Stimulated activated CD4-positive, alpha-beta T cell treated with anti-CD3 and anti-CD28 coated beads, Interleukin-4, amount 100 ng/mL, for 1 hour (primary cell): ENCODE data around the gene PDCD1LG2.
A peak's percentile ranks its signal among the peaks of the same experiment; 100 is the strongest.
"Not testable (repeated sequence)": the region's sequence is repeated elsewhere in the genome, so short reads cannot be mapped to it uniquely, and the experiment has no call there.

ENCODE experiments used
- DNase-seq: peaks from one replicate; pipeline ENCODE4 v3.0.0-alpha.2; 2020

Gene PDCD1LG2

GRCh38 chr9:5494765-5495164, 15.6 kb upstream of the PDCD1LG2 start:
- not testable (repeated sequence) for DNase-seq

DNA sequence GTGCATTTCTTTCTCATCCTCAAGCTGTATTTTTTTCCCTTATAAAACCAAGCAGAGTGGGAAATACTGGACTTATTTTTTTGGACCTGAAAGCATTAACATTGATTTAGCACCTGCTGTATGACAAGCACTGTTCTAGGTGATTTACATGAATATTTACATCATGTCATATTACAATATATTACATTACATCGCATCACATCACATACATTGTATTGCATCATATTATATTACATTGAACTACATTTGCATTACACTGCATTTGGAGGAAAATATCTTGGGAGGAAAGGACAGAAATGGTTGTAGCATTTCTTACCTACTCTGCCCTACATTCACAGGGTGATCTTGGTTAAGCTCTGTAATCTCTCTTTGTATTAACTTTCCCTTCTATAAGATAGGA, 11.2 kb upstream of the PDCD1LG2 start:
- DNase-seq, result no peak

DNA sequence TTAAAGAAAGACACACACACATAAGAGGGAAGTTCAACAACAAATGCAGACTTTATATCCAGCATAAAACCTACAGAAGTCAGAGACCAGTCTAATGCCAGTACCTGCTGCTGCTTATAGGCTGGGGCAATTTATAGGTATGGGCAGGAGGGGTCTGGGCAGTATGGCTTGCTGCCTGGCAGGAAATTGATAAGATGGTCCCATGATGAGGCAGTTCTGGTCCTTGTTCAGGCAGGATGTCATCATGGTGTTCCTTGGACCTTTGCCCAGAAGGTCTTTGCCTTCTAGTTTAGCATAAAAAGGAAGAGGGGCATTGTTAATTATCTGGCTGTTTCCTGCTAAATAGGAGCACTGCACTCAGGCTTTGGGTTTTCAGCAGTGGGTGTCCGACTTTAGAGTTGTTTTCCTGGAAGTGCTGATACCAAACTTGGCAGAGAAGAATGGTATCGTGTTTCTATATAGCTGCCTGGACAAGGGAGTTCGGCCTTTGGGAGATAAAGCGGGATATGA, 10.4 kb upstream of the PDCD1LG2 start:
- no peak for DNase-seq

DNA sequence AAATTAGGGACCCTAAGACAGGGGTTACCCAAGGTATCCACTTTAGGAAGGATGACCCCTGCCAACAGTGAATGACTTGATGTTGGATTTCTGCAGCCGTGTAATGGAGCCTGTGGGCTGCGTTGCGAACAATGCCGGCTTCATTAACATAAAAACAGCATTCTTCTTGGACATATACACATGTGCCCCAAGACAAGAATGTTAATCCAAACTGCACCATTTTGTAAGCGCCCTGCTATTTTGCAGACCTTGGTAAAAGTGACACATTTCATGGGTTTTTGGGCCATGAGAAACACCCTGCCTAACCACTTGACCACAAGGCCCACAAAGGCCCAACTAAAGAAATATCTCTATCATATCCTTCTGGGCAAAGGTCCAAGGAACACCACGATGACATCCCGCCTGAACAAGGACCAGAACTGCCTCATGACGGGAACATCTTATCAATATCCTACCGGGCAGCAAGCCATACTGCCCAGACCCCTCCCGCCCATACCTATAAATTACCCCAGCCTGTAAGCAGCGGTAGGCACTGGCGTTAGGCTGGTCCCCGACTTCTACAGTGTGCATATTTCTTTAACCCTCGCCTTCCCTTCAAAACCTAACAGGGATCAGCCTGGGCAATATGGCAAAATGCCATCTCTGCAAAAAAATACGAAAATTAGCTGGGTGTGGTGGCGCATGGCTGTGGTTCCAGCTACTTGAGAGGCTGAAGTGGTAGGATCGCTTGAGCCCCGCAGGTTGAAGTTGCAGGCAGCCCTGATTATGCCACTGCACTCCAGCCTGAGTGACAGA, 9.7 kb upstream of the PDCD1LG2 start:
- no peak for DNase-seq

GRCh38 chr9:5502553-5502952, 7.8 kb upstream of the PDCD1LG2 start:
- DNase-seq, result no peak

- no peak for DNase-seq
Measured at GRCh38 chr9:5509573-5509972, 758 bp upstream of the PDCD1LG2 start.

DNA sequence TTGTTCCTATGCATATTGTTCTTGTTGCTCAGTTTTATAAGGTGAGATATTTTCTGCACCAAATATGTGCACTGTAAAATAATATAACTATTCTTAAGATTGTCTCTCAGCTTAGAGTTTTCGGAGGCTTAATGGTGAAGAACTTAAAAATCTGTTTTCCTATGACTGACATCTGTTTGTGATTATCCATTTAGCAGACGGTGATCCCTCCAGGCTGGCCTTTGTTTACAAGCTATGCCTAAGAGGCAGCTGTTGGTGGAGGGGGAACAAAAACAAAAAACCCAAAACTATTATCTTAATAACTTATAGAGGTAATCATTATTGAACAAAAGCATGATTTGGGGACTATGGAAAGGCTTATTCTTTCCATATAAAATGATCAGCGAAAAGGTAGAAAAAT, 658 bp downstream of the PDCD1LG2 start:
- no peak for DNase-seq

GRCh38 chr9:5511476-5511875, 1.1 kb downstream of the PDCD1LG2 start:
- DNase-seq, result no peak

- DNase-seq, result no peak
Measured at GRCh38 chr9:5511935-5512580, 1.7 kb downstream of the PDCD1LG2 start.

DNA sequence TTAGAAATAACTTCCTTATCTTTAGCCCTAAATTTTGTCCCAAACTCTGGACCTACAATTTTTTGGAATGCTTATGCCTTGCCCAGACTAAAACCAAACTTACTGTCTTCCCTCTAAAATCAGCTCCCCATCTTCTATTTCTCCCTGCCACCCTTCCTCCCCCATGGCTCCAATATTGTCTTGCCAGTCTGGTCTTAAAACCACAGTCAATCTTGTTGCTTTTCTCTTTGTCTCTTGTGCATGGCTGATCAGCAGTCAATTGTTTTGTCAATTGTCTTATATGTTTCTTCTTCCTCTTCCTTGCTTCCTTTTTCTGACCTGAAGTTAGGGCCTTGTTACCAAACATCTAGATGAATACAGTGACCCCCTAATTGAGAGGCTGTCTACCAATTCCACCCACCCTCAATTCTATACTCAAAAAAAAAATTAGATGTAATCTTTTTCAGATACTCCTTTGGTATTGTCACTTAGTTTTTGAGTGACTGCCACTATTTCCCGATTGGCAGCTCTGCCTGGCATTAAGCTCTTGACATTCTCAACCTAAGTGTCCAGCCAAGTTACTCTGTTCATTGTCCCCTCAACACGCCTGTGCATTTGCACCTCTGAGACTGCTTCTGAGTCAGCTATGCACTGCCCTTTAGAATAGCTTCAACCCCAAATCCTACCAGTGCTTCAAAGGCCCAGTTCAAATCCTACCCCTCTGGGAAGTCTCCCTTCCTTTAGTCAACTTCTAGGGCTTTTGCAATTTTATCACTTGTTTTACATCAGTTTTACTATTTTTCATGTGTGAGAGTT, 2.5 kb downstream of the PDCD1LG2 start:
- DNase-seq, result no peak

GRCh38 chr9:5513966-5514616, 3.8 kb downstream of the PDCD1LG2 start:
- DNase-seq, result no peak

DNA sequence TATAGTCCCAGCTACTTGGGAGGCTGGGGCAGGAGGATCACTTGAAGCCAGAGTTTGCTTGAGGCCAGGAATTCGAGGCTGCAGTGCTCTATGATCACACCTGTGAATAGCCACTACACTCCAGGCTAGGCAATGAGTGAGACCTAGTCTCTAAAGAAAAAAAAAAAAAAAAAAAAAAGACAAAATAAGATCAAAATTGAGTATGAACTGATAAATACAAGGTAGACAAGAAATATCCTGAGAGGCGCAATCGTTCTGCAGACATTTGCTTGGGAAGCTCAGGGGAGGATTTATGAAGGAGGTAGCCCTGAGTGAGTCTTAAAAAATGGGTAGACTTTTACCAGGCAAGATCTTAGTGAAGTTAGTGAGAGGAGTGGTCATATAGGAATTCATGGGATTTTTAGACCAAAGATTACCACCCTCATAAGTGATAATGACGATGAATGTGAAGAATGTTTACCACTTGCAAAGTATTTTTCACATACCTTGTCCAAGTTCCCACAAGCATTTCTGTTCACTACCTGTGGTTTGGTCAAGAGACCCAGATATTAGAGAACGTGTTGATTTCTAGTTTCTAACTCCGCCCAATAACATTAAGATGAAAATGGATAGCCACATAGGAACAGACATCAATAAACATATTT, 4.4 kb downstream of the PDCD1LG2 start:
- DNase-seq, result no peak

DNA sequence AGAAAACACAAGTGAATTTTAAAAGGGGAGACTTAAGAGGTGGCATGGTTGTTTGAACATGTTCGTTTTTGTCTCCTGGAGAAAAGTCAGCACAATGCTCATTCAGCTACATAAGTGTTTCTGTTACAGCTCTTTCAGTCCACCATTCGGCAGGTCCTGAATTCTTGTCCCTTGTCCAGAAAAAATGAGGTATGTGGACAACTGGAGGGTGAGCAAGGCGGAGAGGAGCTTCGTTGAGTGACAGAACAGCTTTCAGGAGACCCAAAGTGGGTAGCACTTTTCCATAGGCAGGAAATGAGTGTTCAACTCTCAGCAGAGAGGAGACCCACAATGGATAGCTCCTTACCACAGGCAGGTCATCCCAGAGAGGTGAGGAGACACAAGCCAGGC, 4.9 kb downstream of the PDCD1LG2 start:
- no peak for DNase-seq

DNA sequence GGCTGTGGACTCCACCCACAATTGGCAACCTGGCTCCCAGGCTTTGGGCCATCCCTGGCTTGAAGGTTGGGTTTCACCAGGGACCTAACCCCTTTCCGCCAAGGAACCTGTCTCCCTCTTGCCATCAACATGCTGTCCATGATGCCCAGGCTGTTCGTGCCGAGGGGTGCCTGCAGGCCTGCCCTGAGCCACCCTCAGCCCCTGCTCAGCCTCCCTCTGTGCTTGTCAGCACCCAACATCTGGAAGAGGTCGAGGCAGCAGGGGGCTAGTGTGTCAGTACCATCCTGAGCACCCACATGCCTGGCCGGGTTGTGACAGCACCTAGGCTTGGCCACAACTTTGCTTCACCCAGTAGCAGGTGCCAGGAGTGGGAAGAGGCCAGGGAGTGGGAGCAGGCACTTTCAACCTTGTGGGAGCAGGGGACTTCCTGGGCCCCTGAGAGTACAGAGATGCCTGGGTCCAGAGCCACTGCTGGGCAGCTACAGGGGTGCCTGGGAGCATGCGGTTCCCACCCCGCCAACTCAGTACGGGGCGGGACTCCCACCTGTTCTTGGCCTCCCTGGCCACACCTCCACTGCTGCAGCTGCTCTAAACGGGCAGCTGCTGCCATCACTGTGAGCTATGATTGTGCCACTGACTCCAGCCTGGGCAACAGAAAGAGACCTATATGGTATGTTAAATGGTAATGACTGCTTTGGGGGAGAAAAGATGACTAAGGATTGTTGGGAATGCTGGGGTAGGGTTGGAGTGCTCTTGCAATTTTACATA, 6.3 kb downstream of the PDCD1LG2 start:
- no peak for DNase-seq

- DNase-seq, result no peak
Measured at GRCh38 chr9:5518171-5518936, 8.0 kb downstream of the PDCD1LG2 start.

DNA sequence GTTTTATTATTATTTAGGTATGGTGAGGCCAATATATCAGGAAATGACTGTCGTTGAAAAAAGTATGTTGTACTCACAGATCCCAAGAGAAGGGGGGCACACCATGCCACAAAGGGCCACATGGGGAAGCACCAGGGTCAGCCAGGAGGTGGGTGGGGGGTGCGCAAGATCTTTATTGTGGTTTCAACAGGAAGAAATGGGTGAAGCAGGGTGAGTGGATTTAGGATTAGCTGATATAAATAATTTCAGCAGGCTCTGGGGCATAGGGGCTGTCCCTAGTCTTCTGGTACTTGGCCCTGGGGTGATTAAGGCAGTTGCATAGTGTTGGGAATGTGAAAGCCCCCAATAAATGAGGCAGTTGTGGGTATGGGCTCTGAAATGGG, 8.6 kb downstream of the PDCD1LG2 start:
- peak; percentile 4 for DNase-seq

DNA sequence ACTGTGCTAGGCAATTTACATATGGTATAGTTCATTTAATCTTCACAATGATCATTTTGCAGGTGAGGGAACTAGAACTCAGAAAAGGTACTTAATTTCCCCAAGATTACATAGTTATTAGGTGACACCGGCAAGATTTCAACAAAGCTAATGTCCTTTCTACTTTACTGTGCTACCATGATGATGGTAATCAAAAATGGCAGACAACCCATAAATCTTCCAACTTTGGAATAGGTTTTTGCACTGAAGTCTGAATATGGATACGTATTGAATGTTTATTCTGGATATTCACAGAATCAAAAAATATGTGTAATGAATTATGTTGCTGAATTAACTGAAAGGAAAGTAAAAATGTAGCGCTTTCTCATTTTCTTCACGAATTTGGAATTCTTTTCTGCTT, 13.8 kb downstream of the PDCD1LG2 start:
- no peak for DNase-seq

- no peak for DNase-seq
Measured at GRCh38 chr9:5529683-5530221, 19.4 kb downstream of the PDCD1LG2 start.

DNA sequence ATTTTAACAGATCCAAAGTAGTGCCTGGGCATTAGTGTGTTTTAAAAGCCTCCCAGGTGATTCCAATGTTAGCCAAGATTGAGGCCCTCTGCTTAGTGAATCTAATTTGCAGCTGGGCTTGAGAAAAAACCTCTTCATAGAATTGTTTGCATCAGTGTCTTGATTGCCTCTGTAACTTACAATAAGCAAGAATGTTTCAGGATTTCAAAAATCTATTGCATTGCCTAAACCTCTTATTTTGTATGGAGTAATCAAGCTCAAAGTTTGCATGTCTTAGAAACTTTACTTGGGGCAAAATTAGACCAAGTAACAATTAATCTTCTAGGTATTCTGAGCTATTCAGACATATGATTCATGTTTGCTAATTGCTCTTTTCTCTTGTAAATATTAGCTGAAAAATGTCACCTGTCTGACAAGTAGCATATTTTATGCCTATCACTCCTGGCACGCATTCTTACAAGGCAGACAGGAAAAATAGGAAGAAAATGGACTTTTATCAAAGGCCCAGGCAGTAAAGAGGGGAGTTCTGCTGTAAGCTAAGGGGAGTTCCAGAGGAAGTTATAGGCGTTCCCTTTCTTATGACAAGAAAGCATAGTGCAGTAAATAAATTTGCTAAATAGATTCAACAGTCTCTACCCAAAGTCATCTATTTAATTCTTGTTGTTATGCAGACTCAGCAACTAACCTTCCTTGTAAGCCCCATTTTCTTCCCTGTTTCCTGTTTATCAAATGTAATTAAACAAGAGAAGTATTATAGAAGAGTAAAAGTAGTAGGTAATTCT, 21.0 kb downstream of the PDCD1LG2 start:
- DNase-seq, result no peak

DNA sequence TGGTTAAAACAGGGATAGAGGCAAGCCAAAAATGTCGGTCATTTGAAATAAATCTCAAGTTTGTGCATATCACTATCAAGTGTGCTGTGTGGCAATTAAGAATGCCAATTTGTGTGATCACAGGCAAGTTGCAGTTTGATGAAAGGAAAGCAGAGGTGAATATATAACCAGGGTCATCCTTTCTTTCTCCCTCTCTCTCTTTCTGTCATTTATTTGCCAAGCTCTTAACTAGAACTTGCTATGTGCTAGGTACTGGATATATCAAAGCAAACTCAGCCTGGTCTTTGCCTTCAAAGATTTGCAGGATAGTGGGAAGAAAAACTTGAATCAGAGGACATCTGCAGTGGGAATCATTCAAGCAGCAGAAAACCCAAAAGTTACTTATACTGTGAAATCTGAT, 22.0 kb downstream of the PDCD1LG2 start:
- DNase-seq, result no peak
